Small intestine (tissue), 7 donors: ENCODE measurements around the gene TYRP1. TPM values are rescaled to one million over a fixed set of nuclear protein-coding genes. Genes with fewer than 3 reads are reported as not detected.
"Not testable (repeated sequence)": the region's sequence is repeated elsewhere in the genome, so short reads cannot be mapped to it uniquely, and the experiment has no call there.

Experiments used
- DNase-seq, 2 donors: peaks; one replicate each; pipeline versions ENCODE4 v3.0.0 to v3.0.0-alpha.2; 2013
- FAIRE-seq: peaks from 2 replicates; lab custom pipeline; 2012; peaks lifted over from hg19 to GRCh38; lab: Jason Lieb, UNC
- H3K27ac ChIP-seq, 3 donors: one replicate each; pipeline ENCODE4 v1.5.1; 2013; ENCODE audit warnings: low read length in 2 of 3, mild to moderate bottlenecking in 2 of 3, control low read depth in 1 of 3, inconsistent platforms in 1 of 3, low read depth in 1 of 3, moderate library complexity in 1 of 3
- H3K27me3 ChIP-seq, 3 donors: one replicate each; pipeline ENCODE4 v1.6.1; 2013; ENCODE audit warnings: low read length in 3 of 3, inconsistent platforms in 1 of 3; ENCODE audit not compliant: control insufficient read depth in 3 of 3, insufficient read depth in 3 of 3
- H3K36me3 ChIP-seq, 3 donors: one replicate each; pipeline ENCODE4 v1.6.1; 2013; ENCODE audit warnings: low read length in 3 of 3, inconsistent platforms in 1 of 3, low read depth in 1 of 3, mild to moderate bottlenecking in 1 of 3, moderate library complexity in 1 of 3; ENCODE audit not compliant: control insufficient read depth in 3 of 3, insufficient read depth in 2 of 3
- H3K4me1 ChIP-seq, 3 donors: one replicate each; pipeline ENCODE4 v1.6.1; 2013; ENCODE audit warnings: low read length in 2 of 3, inconsistent platforms in 1 of 3, low read depth in 1 of 3, mild to moderate bottlenecking in 1 of 3, moderate library complexity in 1 of 3; ENCODE audit not compliant: control insufficient read depth in 3 of 3, insufficient read depth in 2 of 3
- H3K4me3 ChIP-seq, 3 donors: one replicate each; pipeline ENCODE4 v1.5.1; 2013; ENCODE audit warnings: low read length in 3 of 3, control low read depth in 1 of 3, inconsistent platforms in 1 of 3, low read depth in 1 of 3, mild to moderate bottlenecking in 1 of 3, moderate library complexity in 1 of 3
- H3K9me3 ChIP-seq, 2 donors: one replicate each; pipeline ENCODE4 v1.6.1; 2013; ENCODE audit warnings: low read depth in 1 of 2, low read length in 1 of 2; ENCODE audit not compliant: control insufficient read depth in 2 of 2, insufficient read depth in 1 of 2
- WGBS, 3 donors: extraction: QIAGEN DNeasy Blood & Tissue Kit; methylation state at CpG; one replicate each; pipeline ENCODE4 v1.1.7; 2013; 5-methylcytosine and 5-hydroxymethylcytosine counted together
- polyA plus RNA-seq, 4 donors: library from polyadenylated mRNA; stranded (reverse) in 3 of 4; unstranded in 1 of 4; fragments of 200-250 nt in 3 of 4; fragments of 120-200 nt in 1 of 4; gene quantifications; one replicate each; pipeline versions ENCODE4 v1.2.1 to v1.2.3, GENCODE V29; 2013
- donor health status: healthy with polysubstance abuse.
- donor health status: control.
- donor health status: control.
- donor health status: Bipolar disorder and iron deficiency.
- donor health status: healthy.

Gene TYRP1
- polyA plus RNA-seq, 4 donors: 0.10 to 2.5 (median 0.92) TPM

DNA sequence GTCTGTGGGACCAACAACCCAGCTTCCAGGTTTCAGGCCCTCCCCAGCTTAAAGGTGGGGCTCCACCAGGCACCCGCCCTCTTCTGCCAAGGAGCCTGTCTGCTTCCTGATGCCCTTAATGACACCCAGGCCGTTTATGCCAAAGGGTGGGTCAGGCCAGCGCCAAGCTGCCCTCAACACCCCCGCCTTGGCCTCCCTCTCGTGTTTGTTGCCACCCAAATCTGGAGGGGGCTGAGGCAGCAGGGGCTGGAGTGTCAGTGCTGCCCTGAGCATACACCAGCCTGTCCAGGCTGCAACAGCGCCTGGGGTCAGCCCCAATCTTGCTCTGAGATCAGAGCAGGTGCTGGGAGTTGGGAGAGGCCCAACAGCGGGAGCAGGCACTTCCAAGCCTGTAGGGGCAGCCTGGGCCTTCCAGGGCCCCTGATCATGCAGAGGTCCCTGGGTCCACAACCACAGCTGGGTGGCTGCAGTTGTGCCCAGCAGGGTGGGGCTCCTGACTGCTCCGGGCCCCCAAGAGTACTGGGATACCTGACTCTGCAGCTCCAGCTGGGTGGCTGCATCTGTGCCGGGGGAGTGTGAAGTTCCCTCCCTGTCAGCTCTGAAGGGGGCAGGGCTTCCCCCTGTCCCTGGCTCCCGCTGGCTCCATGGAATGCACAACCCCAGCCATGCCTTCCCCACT is 34.5 kb upstream of the TYRP1 start:
- H3K36me3 ChIP-seq: no peaks in the 10 kb centered on the region
- H3K27ac ChIP-seq: no peak overlapping the region
- FAIRE-seq (no peak), DNase-seq (no peak)
- peaks cover 0 to 9% of the 10 kb centered on the region in 2 donors for H3K9me3 ChIP-seq
- H3K4me1 ChIP-seq: no peaks in the 10 kb centered on the region
- no peak overlapping the region for H3K4me3 ChIP-seq
- H3K27me3 ChIP-seq: no peaks in the 10 kb centered on the region
- 74 to 86% (median 77%) methylated on average over 10 of the region's 10 CpGs for WGBS, 3 donors

DNA sequence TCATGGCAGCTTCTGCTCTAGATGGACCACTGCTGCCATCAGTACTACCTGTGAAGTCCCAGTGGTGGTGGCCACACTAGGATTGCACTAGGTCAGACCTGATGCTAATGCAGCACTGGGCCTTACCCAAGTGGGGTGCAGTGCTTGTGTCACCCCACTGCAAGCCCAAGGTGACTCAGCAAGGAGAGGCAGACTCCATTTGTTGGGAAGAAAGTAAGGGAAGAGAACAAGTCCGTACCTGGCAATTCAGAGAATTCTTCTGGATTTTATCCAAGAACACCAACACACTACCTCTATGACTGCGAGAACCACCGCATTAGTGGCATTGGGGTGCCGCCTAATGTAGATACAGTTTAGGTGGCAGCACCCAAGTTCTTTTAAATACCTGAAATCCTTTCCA is 34.0 kb upstream of the TYRP1 start:
- no peaks in the 10 kb centered on the region for H3K4me1 ChIP-seq
- H3K27ac ChIP-seq: no peak overlapping the region
- no peaks in the 10 kb centered on the region for H3K36me3 ChIP-seq
- no peak for FAIRE-seq
- no peaks in the 10 kb centered on the region for H3K27me3 ChIP-seq
- no peak overlapping the region for H3K4me3 ChIP-seq
- 92 to 93% (median 92%) methylated on average over 4 of the region's 4 CpGs for WGBS, 3 donors
- no peak for DNase-seq
- H3K9me3 ChIP-seq: peaks cover 0 to 9% of the 10 kb centered on the region in 2 donors

DNA sequence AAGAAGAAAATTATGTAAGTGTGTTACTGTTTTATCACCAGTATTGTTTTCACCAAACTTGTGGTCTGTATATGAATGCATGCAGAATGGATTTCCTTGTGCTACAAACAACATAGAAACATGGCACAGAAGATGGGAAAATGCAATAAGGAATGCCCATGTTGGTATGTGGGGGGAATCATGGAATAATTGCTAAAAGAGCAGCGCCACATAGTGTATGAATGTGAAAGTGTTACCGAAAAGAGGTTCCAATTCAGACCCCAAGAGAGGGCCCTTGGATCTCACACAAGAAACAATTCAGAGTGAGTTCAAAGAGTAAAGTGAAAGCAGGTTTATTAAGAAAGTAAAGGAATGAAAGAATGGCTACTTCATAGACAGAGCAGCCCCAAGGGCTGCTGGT is 26.4 kb upstream of the TYRP1 start:
- no peaks in the 10 kb centered on the region for H3K9me3 ChIP-seq
- H3K4me1 ChIP-seq: no peaks in the 10 kb centered on the region
- no peaks in the 10 kb centered on the region for H3K27me3 ChIP-seq
- H3K36me3 ChIP-seq: no peaks in the 10 kb centered on the region
- no peak for DNase-seq
- no peak overlapping the region for H3K27ac ChIP-seq
- no peak for FAIRE-seq
- H3K4me3 ChIP-seq: no peak overlapping the region
- WGBS, 3 donors: 45 to 63% (median 48%) methylated on average over 2 of the region's 2 CpGs

DNA sequence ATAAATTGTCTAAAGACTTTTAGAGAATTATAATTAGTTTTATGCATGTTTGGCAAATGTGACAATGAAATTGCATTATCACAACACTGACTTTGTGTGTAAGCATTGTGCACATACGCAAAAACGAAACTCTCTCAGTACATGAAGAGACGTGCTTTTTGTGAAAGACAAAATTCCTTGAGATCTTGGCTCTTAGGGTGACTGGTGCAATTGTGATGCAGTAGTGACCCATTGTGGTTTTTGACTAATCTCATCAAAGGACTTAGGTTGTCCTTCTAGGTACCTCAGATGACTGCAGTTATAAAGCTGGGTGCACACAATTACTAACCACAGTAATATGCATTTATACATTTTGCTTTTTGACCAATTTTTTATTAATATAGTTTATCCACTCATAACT is 25.3 kb upstream of the TYRP1 start:
- 87 to 91% (median 89%) methylated on average over 3 of the region's 3 CpGs for WGBS, 3 donors

DNA sequence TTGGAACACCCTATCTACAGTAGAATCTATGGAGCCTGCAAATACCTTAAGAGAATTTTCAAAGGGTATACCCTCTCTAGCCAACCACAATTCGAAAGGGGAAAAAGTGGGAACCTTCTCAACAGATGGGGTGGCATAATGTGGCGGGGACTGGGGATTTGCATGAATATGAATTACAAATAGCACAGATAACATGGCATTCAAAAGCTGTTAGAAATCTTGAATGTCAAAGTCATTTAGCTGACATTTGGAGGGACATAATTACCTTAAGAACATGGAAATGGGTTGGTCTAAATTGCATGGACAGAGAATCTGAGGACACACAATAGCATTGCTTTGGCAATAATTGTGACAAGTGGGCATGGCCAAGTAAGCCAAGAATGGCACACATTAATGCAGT is 23.2 kb upstream of the TYRP1 start:
- no peak overlapping the region for H3K27ac ChIP-seq
- DNase-seq: no peak
- H3K9me3 ChIP-seq: no peaks in the 10 kb centered on the region
- H3K27me3 ChIP-seq: no peaks in the 10 kb centered on the region
- no peaks in the 10 kb centered on the region for H3K4me1 ChIP-seq
- FAIRE-seq: no peak
- H3K36me3 ChIP-seq: no peaks in the 10 kb centered on the region
- no peak overlapping the region for H3K4me3 ChIP-seq
- 52 to 71% (median 60%) methylated on average over 2 of the region's 2 CpGs for WGBS, 3 donors

More for the DNA sequence above, 25.3 kb upstream of the TYRP1 start:
- no peak for FAIRE-seq
- Histone ChIP-seq H3K27me3 (no peaks in the 10 kb centered on the region), H3K4me1 (no peaks in the 10 kb centered on the region), H3K36me3 (no peaks in the 10 kb centered on the region), H3K4me3 (no peak overlapping the region), H3K9me3 (no peaks in the 10 kb centered on the region), H3K27ac (no peak overlapping the region)
- no peak for DNase-seq

DNA sequence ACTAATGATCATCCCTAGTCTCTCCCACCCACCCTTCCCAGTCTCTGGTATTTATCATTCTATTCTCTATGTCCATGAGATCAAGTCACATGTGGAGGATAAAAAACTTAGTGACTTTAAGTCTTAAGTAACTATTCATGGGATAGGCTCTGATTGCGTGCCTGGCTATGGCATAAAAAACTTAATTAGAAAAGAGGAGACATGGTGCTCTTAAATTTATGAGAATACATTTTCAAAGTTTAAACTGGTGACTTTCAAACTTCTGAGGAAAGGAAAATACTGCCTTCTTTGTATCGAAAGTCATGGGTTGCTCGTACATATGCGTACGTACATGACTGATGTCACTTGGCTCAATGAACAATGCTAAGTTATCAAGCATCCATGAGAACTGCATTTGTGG is 18.2 kb upstream of the TYRP1 start:
- Histone ChIP-seq H3K27ac (no peak overlapping the region), H3K36me3 (no peaks in the 10 kb centered on the region), H3K4me1 (no peaks in the 10 kb centered on the region), H3K4me3 (no peak overlapping the region), H3K27me3 (no peaks in the 10 kb centered on the region), H3K9me3 (no peaks in the 10 kb centered on the region)
- WGBS, 3 donors: 78 to 83% (median 78%) methylated on average over 5 of the region's 5 CpGs
- DNase-seq: no peak
- FAIRE-seq: no peak

DNA sequence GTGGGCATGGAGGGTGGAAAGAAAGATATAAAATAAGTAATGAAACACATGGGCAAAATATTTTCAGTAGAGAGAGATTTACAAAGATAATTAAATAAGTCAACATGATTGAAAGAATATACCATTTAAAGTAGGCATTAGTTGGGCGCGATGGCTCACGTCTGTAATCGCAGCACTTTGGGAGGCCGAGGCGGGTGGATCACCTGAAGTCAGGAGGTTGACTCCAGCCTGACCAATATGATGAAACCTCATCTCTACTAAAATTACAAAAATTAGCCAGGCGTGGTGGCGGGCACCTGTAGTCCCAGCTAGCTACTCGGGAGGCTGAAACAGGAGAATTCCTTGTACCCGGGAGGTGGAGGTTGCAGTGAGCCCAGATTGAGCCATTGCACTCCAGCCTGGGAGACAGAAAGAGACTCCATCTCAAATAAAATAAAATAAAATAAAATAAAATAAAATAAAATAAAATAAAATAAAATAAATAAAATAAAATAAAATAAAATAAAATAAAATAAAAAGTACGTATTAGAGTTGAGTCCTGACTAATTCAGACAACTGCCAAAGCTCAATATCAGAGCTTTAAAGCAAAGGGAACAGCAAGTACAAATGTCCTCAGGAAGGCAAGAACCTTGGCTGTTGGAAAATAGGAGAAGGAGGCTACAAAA is 15.6 kb upstream of the TYRP1 start:
- H3K36me3 ChIP-seq, FAIRE-seq, DNase-seq, H3K4me1 ChIP-seq, H3K27ac ChIP-seq, H3K27me3 ChIP-seq, H3K9me3 ChIP-seq, H3K4me3 ChIP-seq: not testable (repeated sequence)
- WGBS, 3 donors: 93 to 95% (median 95%) methylated on average over 11 of the region's 11 CpGs

DNA sequence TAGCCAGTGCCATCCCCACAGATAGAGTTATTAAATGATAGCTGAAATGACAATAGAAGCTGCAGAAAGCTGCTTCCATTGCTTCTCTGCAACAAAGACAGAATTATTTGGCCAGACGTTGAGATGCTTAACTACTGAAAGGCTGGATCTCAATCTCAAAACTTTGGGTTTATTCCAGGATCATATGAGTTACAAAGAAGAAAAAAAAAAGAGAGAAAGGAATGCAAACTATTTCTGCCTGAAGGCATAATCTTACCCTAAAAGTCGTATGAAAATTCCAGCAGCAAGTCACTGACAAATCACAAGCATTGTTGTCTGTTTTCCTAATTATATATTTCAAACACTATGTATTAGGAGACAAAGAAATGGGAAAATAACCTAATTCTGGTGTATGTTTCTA is 12.8 kb upstream of the TYRP1 start:
- H3K9me3 ChIP-seq: no peaks in the 10 kb centered on the region
- no peak overlapping the region for H3K27ac ChIP-seq
- no peaks in the 10 kb centered on the region for H3K36me3 ChIP-seq
- FAIRE-seq (no peak), DNase-seq (no peak)
- H3K4me3 ChIP-seq: no peak overlapping the region
- no peaks in the 10 kb centered on the region for H3K4me1 ChIP-seq
- H3K27me3 ChIP-seq: no peaks in the 10 kb centered on the region
- WGBS, 3 donors: 33 to 43% (median 39%) methylated on average over 2 of the region's 2 CpGs
